Thoracic aorta (tissue), 2 donors: ENCODE results near the gene ST6GALNAC3. TPM values are rescaled to one million over a fixed set of nuclear protein-coding genes. Genes with fewer than 3 reads are reported as not detected.

Source experiments
- ATAC-seq: fragments of 150-250 bp; one replicate; pipeline ENCODE4 v1.8.0; 2017; ENCODE audit warnings: low read depth; ENCODE audit not compliant: insufficient number of reproducible peaks, low FRiP score
- DNase-seq: peaks from one replicate; pipeline ENCODE4 v3.0.0-alpha.2; 2020; ENCODE audit warnings: low spot score
- H3K27ac ChIP-seq, 2 donors: fragments of 200-600 bp; sonication (generic); 1 replicate in 1 of 2; 2 replicates in 1 of 2; pipeline ENCODE4 v1.5.1; 2016; ENCODE audit warnings: mild to moderate bottlenecking in 2 of 2, moderate library complexity in 2 of 2
- H3K27me3 ChIP-seq: fragments of 200-600 bp; sonication (generic); replicated peaks from 2 replicates; pipeline ENCODE4 v1.6.0; 2016; ENCODE audit warnings: mild to moderate bottlenecking; ENCODE audit not compliant: insufficient read depth
- H3K36me3 ChIP-seq: fragments of 200-600 bp; sonication (generic); one replicate; pipeline ENCODE4 v1.5.1; 2016
- H3K4me1 ChIP-seq, 2 donors: fragments of 200-600 bp; sonication (generic); 1 replicate in 1 of 2; 2 replicates in 1 of 2; pipeline versions ENCODE4 v1.5.1 to v1.6.0; 2016; ENCODE audit warnings: low read depth in 2 of 2, mild to moderate bottlenecking in 1 of 2; ENCODE audit not compliant: control insufficient read depth in 1 of 2
- H3K4me3 ChIP-seq: fragments of 200-600 bp; sonication (generic); 2 replicates; pipeline ENCODE4 v1.5.1; 2016; ENCODE audit warnings: mild to moderate bottlenecking
- H3K9me3 ChIP-seq: fragments of 200-600 bp; sonication (generic); 2 replicates; pipeline ENCODE4 v1.5.1; 2016
- CTCF ChIP-seq: fragments of 200-600 bp; sonication (generic); IDR thresholded peaks from one replicate; pipeline ENCODE4 v1.5.1; 2019; ENCODE audit warnings: antibody characterized with exemption
- total RNA-seq, 2 donors: library from RNA; depleted of rRNA; stranded (reverse); fragments of >200 nt; gene quantifications; one replicate each; pipeline versions ENCODE4 v1.1.0 to v1.2.3, GENCODE V29; 2016

Gene ST6GALNAC3
- total RNA-seq, 2 donors from 2014 or later = 1.4 to 9.5 TPM

- Histone ChIP-seq H3K27ac (no peak overlapping the region), H3K36me3 (no peaks in the 10 kb centered on the region), H3K4me3 (no peak overlapping the region), H3K27me3 (no peaks in the 10 kb centered on the region), H3K9me3 (no peaks in the 10 kb centered on the region), H3K4me1 (no peaks in the 10 kb centered on the region)
- no peak for ATAC-seq
- no peak for DNase-seq
- TF ChIP-seq CTCF = no peak
Observed at GRCh38 chr1:76571248-76571647, 496.7 kb downstream of the ST6GALNAC3 start.

DNA sequence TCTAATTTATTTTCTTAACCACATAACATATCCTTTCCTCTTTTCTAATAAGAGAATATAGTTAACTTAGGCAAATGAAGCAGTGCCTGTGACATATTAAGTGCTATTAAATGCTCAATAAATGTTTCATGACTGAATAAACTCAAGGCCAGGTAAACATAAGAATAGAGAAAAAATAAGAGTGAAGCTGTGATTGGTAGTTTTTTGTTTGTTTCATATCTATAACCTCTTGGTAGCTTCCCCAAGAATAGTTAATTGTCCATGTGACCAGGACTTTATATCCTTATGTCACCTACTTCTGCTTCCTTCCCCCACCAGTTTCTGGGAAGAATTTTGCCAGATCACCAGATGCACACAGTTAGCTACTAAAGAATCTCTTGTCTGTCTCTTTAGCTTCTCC, 497.7 kb downstream of the ST6GALNAC3 start:
- ATAC-seq (no peak), DNase-seq (no peak)
- Histone ChIP-seq H3K27ac (no peak overlapping the region), H3K27me3 (no peaks in the 10 kb centered on the region), H3K4me1 (no peaks in the 10 kb centered on the region), H3K9me3 (no peaks in the 10 kb centered on the region), H3K4me3 (no peak overlapping the region), H3K36me3 (no peaks in the 10 kb centered on the region)
- TF ChIP-seq CTCF = no peak

DNA sequence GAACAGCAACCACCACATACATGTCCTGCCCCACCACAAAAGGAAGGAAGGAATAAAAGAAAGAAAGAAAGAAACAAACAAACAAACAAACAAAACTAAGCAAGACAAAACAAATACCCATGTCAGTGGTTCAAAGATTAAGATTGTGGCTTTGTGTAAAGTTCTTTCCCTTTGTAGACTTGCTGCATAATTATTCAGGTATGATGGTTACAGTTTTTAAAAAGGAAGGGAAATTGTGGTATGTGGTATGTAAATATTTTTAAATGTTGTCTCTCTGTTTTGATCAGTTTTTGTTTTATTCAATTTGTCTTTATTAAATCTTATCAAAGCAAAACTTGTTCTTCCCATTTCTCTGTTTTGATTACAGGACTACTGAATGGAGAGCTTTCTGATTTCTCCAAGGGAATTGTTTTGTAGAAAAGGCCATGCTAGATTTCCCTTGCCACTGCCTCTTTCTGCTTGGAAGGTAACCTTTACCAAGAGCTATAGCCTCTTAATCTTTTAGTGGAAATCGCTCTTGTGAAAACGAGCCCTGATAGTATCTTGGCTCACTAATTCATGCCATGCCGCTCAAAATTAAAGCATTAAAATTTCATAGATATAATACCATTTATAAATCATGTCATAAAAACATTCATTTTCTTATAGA, 502.5 kb downstream of the ST6GALNAC3 start:
- Histone ChIP-seq H3K27ac (no peak overlapping the region), H3K4me1 (no peaks in the 10 kb centered on the region), H3K36me3 (no peaks in the 10 kb centered on the region), H3K27me3 (no peaks in the 10 kb centered on the region), H3K9me3 (no peaks in the 10 kb centered on the region), H3K4me3 (no peak overlapping the region)
- no peak for DNase-seq
- no peak for TF ChIP-seq CTCF
- ATAC-seq = no peak

DNA sequence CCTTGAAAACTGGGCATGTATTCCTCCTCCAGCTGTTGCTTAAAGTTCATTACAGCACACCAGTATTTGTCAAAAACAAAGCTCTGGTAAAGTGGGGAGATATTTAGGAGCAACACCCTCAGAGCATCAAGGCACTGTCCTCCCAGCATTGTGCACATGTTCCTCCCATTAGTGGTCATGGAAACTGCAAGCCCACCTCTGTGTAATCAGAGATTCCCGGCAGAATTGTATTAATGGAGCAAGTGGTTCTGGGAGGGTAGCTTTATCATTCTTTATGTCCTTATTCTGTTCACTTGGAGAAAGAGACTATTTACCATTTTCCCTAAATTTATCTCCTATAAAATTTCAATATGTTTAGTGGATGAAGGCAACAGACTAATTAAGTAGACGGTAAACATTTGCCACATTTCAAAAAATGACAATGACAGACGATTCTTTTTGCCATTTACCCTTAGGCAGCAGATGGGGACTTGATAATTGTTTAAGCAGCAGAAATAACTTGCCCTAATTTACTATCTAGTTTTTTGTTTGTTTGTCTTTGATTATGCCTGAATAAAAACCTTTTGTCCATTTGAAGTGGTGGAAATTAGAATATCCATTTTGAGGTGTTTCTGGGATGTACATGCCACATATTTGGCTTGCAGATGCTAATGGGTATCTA, 503.1 kb downstream of the ST6GALNAC3 start:
- Histone ChIP-seq H3K36me3 (no peaks in the 10 kb centered on the region), H3K27ac (no peak overlapping the region), H3K4me3 (no peak overlapping the region), H3K9me3 (no peaks in the 10 kb centered on the region), H3K4me1 (no peaks in the 10 kb centered on the region), H3K27me3 (no peaks in the 10 kb centered on the region)
- DNase-seq (no peak), ATAC-seq (no peak)
- no peak for TF ChIP-seq CTCF

GRCh38 chr1:76580206-76580605, 505.7 kb downstream of the ST6GALNAC3 start:
- Histone ChIP-seq H3K4me3 (no peak overlapping the region), H3K36me3 (no peaks in the 10 kb centered on the region), H3K27ac (no peak overlapping the region), H3K9me3 (no peaks in the 10 kb centered on the region), H3K4me1 (no peaks in the 10 kb centered on the region), H3K27me3 (no peaks in the 10 kb centered on the region)
- ATAC-seq (no peak), DNase-seq (no peak)
- TF ChIP-seq CTCF = no peak
